ENCODE data around the gene IL19. TPM values are rescaled to one million over a fixed set of nuclear protein-coding genes. Genes with fewer than 3 reads are reported as not detected.
"Not testable (repeated sequence)": the region's sequence is repeated elsewhere in the genome, so short reads cannot be mapped to it uniquely, and the experiment has no call there.

The IL19 gene
- total RNA-seq, 1 experiment from 2014 or later = not detected

DNA sequence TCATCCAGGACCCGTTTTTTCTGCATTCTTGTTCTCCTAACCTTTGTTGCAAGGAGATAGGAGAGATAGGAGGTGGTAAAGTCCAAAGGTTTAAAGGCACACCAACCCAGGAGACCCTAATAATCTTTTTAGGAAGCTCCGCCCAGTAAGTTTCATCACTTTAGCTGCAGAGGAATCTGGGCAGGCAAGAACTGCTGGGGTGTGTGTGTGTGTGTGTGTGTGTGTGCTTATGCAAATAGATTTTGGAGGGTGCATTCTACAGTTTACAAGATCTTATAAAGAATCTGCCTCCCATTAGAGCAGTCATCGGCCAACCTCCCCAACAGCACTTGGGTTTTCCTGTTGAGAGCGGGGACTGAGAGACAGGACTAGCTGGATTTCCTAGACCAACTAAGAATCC, 5.7 kb downstream of the IL19 start:
- Histone ChIP-seq H2AFZ (no peak overlapping the region), H3K27me3 (ENCODE audit: insufficient read depth, low read depth) (peaks cover 5% of the 10 kb centered on the region; the same call in 1 of the 2 replicates), H3K36me3 (ENCODE audit: low read depth) (no peaks in the 10 kb centered on the region), H3K27ac (no peak overlapping the region), H3K4me2 (peak overlapping the region; percentile 41), H4K20me1 (ENCODE audit: insufficient read depth) (no peaks in the 10 kb centered on the region), H3K4me1 (replicated peaks; ENCODE audit: insufficient read depth) (peaks cover 25% of the 10 kb centered on the region), H3K9me2 (ENCODE audit: insufficient read depth) (no peaks in the 10 kb centered on the region), H3F3A (ENCODE audit: insufficient read depth, low read depth) (no peaks in the 10 kb centered on the region), H3K79me2 (ENCODE audit: low read depth) (no peaks in the 10 kb centered on the region), H3K9me3 (ENCODE audit: insufficient read depth, low read depth) (no peaks in the 10 kb centered on the region), H3K4me3 (no peak overlapping the region)
- ChIA-PET CTCF (no interaction called here), POLR2A (ENCODE audit: unreplicated experiment) (interaction anchor here (0.7 kb wide), 1 partner anchor 34 kb away, joined by 12 read pairs; no protein-coding TSS in a partner anchor)
- intact Hi-C loops (cut with micrococcal nuclease; ENCODE audit: unreplicated experiment) = no loop called here
- BruUV-seq (replicated peaks) = no TSS peak
- peak in 1 of 2 experiments; percentile 78 for DNase-seq
- TF ChIP-seq, protein P1, sequence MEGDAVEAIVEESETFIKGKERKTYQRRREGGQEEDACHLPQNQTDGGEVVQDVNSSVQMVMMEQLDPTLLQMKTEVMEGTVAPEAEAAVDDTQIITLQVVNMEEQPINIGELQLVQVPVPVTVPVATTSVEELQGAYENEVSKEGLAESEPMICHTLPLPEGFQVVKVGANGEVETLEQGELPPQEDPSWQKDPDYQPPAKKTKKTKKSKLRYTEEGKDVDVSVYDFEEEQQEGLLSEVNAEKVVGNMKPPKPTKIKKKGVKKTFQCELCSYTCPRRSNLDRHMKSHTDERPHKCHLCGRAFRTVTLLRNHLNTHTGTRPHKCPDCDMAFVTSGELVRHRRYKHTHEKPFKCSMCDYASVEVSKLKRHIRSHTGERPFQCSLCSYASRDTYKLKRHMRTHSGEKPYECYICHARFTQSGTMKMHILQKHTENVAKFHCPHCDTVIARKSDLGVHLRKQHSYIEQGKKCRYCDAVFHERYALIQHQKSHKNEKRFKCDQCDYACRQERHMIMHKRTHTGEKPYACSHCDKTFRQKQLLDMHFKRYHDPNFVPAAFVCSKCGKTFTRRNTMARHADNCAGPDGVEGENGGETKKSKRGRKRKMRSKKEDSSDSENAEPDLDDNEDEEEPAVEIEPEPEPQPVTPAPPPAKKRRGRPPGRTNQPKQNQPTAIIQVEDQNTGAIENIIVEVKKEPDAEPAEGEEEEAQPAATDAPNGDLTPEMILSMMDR (conservative IDR thresholded peaks at IDR 0.05) = no peak
- no peak for TF ChIP-seq EZH2 (IDR thresholded peaks at IDR 0.05; ENCODE audit: low read depth)

DNA sequence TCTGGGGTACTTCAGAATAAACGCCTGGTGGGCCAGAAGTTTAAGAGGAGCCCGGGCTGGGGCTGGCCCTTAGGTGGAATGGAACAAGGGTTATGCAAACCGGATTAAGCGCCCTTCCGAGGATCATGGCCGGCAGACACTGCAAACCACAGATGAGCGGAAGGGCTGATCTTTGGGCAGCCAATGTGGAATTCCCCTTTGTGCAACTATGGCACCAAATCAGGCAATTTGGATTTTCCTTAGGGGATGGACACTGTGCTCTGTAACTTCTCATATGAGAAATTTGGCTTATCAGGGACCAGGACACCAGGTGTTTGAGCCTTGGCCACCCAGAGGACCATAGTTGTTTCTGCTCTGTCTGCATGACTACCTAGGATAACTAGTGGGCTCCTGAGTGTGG, 7.5 kb downstream of the IL19 start:
- Histone ChIP-seq H3K27ac (no peak overlapping the region), H2AFZ (no peak overlapping the region), H3K9me3 (ENCODE audit: insufficient read depth, low read depth) (no peaks in the 10 kb centered on the region), H3K9me2 (ENCODE audit: insufficient read depth) (no peaks in the 10 kb centered on the region), H3K4me3 (no peak overlapping the region), H4K20me1 (ENCODE audit: insufficient read depth) (no peaks in the 10 kb centered on the region), H3K27me3 (ENCODE audit: insufficient read depth, low read depth) (no peaks in the 10 kb centered on the region), H3K4me2 (no peak overlapping the region), H3K36me3 (ENCODE audit: low read depth) (no peaks in the 10 kb centered on the region), H3K4me1 (replicated peaks; ENCODE audit: insufficient read depth) (peaks cover 25% of the 10 kb centered on the region), H3K79me2 (ENCODE audit: low read depth) (no peaks in the 10 kb centered on the region), H3F3A (ENCODE audit: insufficient read depth, low read depth) (no peaks in the 10 kb centered on the region)
- DNase-seq = no peak
- no TSS peak for BruUV-seq (replicated peaks)
- CTCF ChIA-PET = no interaction called here
- POLR2A ChIA-PET (ENCODE audit: unreplicated experiment) = no interaction called here
- no peak for TF ChIP-seq EZH2 (IDR thresholded peaks at IDR 0.05; ENCODE audit: low read depth)
- TF ChIP-seq, protein P1 (conservative IDR thresholded peaks at IDR 0.05) = no peak
- intact Hi-C loops (cut with micrococcal nuclease; ENCODE audit: unreplicated experiment) = no loop called here

DNA sequence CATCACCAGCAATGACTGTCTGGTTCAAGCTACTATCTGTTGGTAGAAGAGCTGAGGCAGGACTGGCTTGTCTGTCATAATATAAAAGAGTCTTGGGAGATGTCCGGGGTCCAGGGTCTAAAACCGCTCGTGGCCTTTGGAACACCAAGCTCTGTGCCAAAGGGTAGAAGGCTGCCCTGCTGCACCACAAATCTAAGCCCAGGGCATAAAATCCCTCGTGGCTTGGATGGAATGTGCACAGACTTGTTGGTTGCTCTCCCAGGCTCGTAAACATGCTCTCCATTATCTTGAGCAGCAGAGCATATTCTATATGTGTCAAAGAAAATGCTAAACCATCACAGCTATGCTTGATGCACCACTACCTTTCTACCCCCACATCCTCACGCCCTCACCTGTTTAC, 8.3 kb downstream of the IL19 start:
- H3K79me2 ChIP-seq (ENCODE audit: low read depth); CTCF ChIA-PET; H2AFZ ChIP-seq; H3K9me3 ChIP-seq (ENCODE audit: insufficient read depth, low read depth); H3K4me3 ChIP-seq; H3K27me3 ChIP-seq (ENCODE audit: insufficient read depth, low read depth); BruUV-seq (replicated peaks); POLR2A ChIA-PET (ENCODE audit: unreplicated experiment); H3F3A ChIP-seq (ENCODE audit: insufficient read depth, low read depth); H3K27ac ChIP-seq; H3K9me2 ChIP-seq (ENCODE audit: insufficient read depth); intact Hi-C loops (cut with micrococcal nuclease; ENCODE audit: unreplicated experiment); H4K20me1 ChIP-seq (ENCODE audit: insufficient read depth); H3K36me3 ChIP-seq (ENCODE audit: low read depth): not testable (repeated sequence)
- Histone ChIP-seq H3K4me1 (replicated peaks; ENCODE audit: insufficient read depth) (peaks cover 25% of the 10 kb centered on the region), H3K4me2 (peak overlapping the region; percentile 48)
- peak in 1 of 2 experiments; percentile 80 for DNase-seq

DNA sequence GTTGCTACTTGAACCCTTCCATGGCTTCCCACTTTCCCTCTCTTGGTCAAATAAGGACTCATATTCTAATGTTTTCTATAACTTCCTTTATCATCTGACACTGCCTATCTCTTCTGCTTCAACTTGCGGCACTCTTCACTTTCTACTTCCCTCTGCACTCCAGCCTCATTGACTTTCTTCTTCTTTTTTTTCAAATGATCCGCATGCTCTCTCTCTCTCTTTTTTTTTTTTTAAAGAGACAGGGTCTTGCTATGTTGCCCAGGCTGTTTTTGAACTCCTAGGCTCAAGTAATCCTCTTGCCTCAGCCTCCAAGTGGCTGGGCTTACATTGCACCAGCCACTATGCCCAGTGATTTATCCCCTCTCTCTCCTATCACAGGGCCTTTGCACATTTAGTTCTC, 9.1 kb downstream of the IL19 start:
- Histone ChIP-seq H4K20me1 (ENCODE audit: insufficient read depth) (no peaks in the 10 kb centered on the region), H3K27me3 (ENCODE audit: insufficient read depth, low read depth) (no peaks in the 10 kb centered on the region), H3K9me2 (ENCODE audit: insufficient read depth) (no peaks in the 10 kb centered on the region), H3K27ac (no peak overlapping the region), H3K4me1 (replicated peaks; ENCODE audit: insufficient read depth) (peaks cover 25% of the 10 kb centered on the region), H3K79me2 (ENCODE audit: low read depth) (no peaks in the 10 kb centered on the region), H3K4me3 (no peak overlapping the region), H2AFZ (no peak overlapping the region), H3K9me3 (ENCODE audit: insufficient read depth, low read depth) (no peaks in the 10 kb centered on the region), H3K4me2 (peak overlapping the region; percentile 48; the same call in 1 of the 2 replicates), H3K36me3 (ENCODE audit: low read depth) (no peaks in the 10 kb centered on the region), H3F3A (ENCODE audit: insufficient read depth, low read depth) (no peaks in the 10 kb centered on the region)
- no peak for DNase-seq
- ChIA-PET CTCF (no interaction called here), POLR2A (ENCODE audit: unreplicated experiment) (no interaction called here)
- no TSS peak for BruUV-seq (replicated peaks)
- intact Hi-C loops (cut with micrococcal nuclease; ENCODE audit: unreplicated experiment) = no loop called here
- no peak for TF ChIP-seq EZH2 (IDR thresholded peaks at IDR 0.05; ENCODE audit: low read depth)
- TF ChIP-seq, protein P1 (conservative IDR thresholded peaks at IDR 0.05) = no peak
